PC-3 (cell line): ENCODE measurements around the gene KRT28. TPM values are rescaled to one million over a fixed set of nuclear protein-coding genes. Genes with fewer than 3 reads are reported as not detected.

Experiments
- ATAC-seq: fragments of 200-7000 bp; cut with Tn5 transposase; 2 replicates; pipeline ENCODE4 v1.9.1; 2020; ENCODE audit warnings: mild to moderate bottlenecking, moderate library complexity
- BruUV-seq: library from RNA; stranded (reverse); fragments of 400-500 nt; replicated peaks from 2 replicates; lab custom pipeline; 2021; lab: Mats Ljungman, UMichigan
- CTCF ChIA-PET: fragments of 300-600 bp; sonication (Branson Sonifier 250); formaldehyde crosslinking; loops from one replicate; lab custom pipeline; 2022; ENCODE audit warnings: antibody characterized with exemption; lab: Charles Lee
- POLR2A ChIA-PET: fragments of 300-600 bp; sonication (Branson Sonifier 250); formaldehyde crosslinking; loops from one replicate; lab custom pipeline; 2022; ENCODE audit warnings: antibody characterized with exemption; ENCODE audit not compliant: unreplicated experiment; lab: Charles Lee
- DNase-seq: peaks from one replicate; pipeline ENCODE4 v3.0.0-alpha.2; 2015
- H2AFZ ChIP-seq: fragments of 300-600 bp; sonication (generic); 2 replicates; pipeline ENCODE4 v1.6.0; 2016; ENCODE audit warnings: antibody characterized with exemption, low read length
- H3F3A ChIP-seq: fragments of 300-600 bp; sonication (generic); one replicate; pipeline ENCODE4 v1.6.0; 2017; ENCODE audit warnings: antibody characterized with exemption, low read length, control low read depth, mild to moderate bottlenecking; ENCODE audit not compliant: unreplicated experiment
- H3K27ac ChIP-seq: fragments of 300-600 bp; sonication (generic); 2 replicates; pipeline ENCODE4 v1.5.1; 2016; ENCODE audit warnings: mild to moderate bottlenecking, low read length
- H3K27me3 ChIP-seq: fragments of 300-600 bp; sonication (generic); 2 replicates; pipeline ENCODE4 v1.6.1; 2016; ENCODE audit warnings: low read length, mixed read lengths
- H3K36me3 ChIP-seq: fragments of 300-600 bp; sonication (generic); 2 replicates; pipeline ENCODE4 v1.6.1; 2016; ENCODE audit warnings: low read depth, mixed run types, low read length, mixed read lengths
- H3K4me1 ChIP-seq: fragments of 300-600 bp; sonication (generic); 2 replicates; pipeline ENCODE4 v1.5.1; 2016; ENCODE audit warnings: low read length; ENCODE audit not compliant: insufficient read depth
- H3K4me2 ChIP-seq: fragments of 300-600 bp; sonication (generic); 2 replicates; pipeline ENCODE4 v1.6.0; 2016; ENCODE audit warnings: low read length
- H3K4me3 ChIP-seq: fragments of 300-600 bp; sonication (generic); 2 replicates; pipeline ENCODE4 v1.5.1; 2016; ENCODE audit warnings: mild to moderate bottlenecking, low read length, mixed read lengths
- H3K79me2 ChIP-seq: fragments of 300-600 bp; sonication (generic); 2 replicates; pipeline ENCODE4 v1.6.1; 2017; ENCODE audit warnings: low read length, mixed read lengths
- H3K9ac ChIP-seq: fragments of 300-600 bp; sonication (generic); 2 replicates; pipeline ENCODE4 v1.6.0; 2016; ENCODE audit warnings: mild to moderate bottlenecking, low read length
- H3K9me2 ChIP-seq: fragments of 300-600 bp; sonication (generic); replicated peaks from 2 replicates; pipeline ENCODE4 v1.6.1; 2016; ENCODE audit warnings: mixed run types, low read length, mixed read lengths
- H3K9me3 ChIP-seq: fragments of 300-600 bp; sonication (generic); 2 replicates; pipeline ENCODE4 v1.6.1; 2016; ENCODE audit warnings: low read length, mixed read lengths
- H4K20me1 ChIP-seq: fragments of 300-600 bp; sonication (generic); 2 replicates; pipeline ENCODE4 v1.6.1; 2016; ENCODE audit warnings: low read length, mixed read lengths
- EZH2 ChIP-seq: fragments of 300-600 bp; sonication (generic); IDR thresholded peaks from one replicate; pipeline ENCODE4 v1.6.1; 2017; ENCODE audit warnings: antibody characterized with exemption, mild to moderate bottlenecking, low read length; ENCODE audit not compliant: unreplicated experiment
- EZH2phosphoT487 ChIP-seq: fragments of 300-600 bp; sonication (generic); IDR thresholded peaks from 2 replicates; pipeline ENCODE4 v1.6.1; 2018; ENCODE audit warnings: mild to moderate bottlenecking, antibody characterized with exemption, low read length, borderline replicate concordance
- intact Hi-C: fragments of 100-400 bp; cut with micrococcal nuclease; formaldehyde crosslinking; loops from 2 replicates; pipeline ENCODE4 v1.9.0; 2023
- total RNA-seq: library from RNA; depleted of rRNA; stranded (reverse); fragments of >200 nt; gene quantifications from 2 replicates; pipeline ENCODE4 v1.2.3, GENCODE V29; 2014
- TF ChIP-seq, protein P1 (sequence below): fragments of 300-600 bp; sonication (generic); conservative IDR thresholded peaks from 2 replicates; pipeline ENCODE4 v1.5.1; 2017; ENCODE audit warnings: antibody characterized with exemption, low read depth, mild to moderate bottlenecking, low read length

KRT28 gene
- total RNA-seq, 1 experiment from 2014 or later = not detected

DNA sequence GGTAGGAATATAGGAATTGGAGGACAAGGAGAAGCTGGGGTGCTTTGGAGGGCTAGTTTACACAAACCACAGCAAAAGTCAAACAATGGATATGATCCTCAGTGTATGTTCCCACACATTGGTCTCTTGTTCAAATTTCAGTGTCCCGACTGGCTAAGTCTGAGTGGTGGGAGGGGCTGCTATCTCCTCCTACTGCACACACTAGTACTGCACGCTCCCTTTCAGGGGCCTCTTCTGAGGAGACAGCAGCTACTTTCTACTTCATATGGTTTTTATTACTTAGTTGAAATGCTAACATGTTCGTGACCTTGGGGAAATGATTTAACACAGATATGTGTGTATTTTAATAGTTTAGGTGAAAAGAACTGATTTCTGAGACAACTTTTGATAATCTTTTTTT, 41.5 kb upstream of the KRT28 start:
- H3K4me3 ChIP-seq = no peak overlapping the region
- H3K27ac ChIP-seq = no peak overlapping the region
- no peaks in the 10 kb centered on the region for H3K9me3 ChIP-seq
- ChIA-PET POLR2A (no interaction called here), CTCF (no interaction called here)
- no peaks in the 10 kb centered on the region for H3K4me1 ChIP-seq
- H3K79me2 ChIP-seq = no peaks in the 10 kb centered on the region
- DNase-seq (no peak), ATAC-seq (no peak)
- no peak overlapping the region for H3K9ac ChIP-seq
- TF ChIP-seq EZH2phosphoT487 = no peak
- TF ChIP-seq, protein P1, sequence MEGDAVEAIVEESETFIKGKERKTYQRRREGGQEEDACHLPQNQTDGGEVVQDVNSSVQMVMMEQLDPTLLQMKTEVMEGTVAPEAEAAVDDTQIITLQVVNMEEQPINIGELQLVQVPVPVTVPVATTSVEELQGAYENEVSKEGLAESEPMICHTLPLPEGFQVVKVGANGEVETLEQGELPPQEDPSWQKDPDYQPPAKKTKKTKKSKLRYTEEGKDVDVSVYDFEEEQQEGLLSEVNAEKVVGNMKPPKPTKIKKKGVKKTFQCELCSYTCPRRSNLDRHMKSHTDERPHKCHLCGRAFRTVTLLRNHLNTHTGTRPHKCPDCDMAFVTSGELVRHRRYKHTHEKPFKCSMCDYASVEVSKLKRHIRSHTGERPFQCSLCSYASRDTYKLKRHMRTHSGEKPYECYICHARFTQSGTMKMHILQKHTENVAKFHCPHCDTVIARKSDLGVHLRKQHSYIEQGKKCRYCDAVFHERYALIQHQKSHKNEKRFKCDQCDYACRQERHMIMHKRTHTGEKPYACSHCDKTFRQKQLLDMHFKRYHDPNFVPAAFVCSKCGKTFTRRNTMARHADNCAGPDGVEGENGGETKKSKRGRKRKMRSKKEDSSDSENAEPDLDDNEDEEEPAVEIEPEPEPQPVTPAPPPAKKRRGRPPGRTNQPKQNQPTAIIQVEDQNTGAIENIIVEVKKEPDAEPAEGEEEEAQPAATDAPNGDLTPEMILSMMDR = no peak
- TF ChIP-seq EZH2 = no peak
- H4K20me1 ChIP-seq = no peaks in the 10 kb centered on the region
- H3K9me2 ChIP-seq = no peaks in the 10 kb centered on the region
- H3F3A ChIP-seq = no peaks in the 10 kb centered on the region
- H3K36me3 ChIP-seq = no peaks in the 10 kb centered on the region
- no peak overlapping the region for H3K4me2 ChIP-seq
- H2AFZ ChIP-seq = no peak overlapping the region
- H3K27me3 ChIP-seq = no peaks in the 10 kb centered on the region
- no TSS peak for BruUV-seq
- intact Hi-C loops = no loop called here

DNA sequence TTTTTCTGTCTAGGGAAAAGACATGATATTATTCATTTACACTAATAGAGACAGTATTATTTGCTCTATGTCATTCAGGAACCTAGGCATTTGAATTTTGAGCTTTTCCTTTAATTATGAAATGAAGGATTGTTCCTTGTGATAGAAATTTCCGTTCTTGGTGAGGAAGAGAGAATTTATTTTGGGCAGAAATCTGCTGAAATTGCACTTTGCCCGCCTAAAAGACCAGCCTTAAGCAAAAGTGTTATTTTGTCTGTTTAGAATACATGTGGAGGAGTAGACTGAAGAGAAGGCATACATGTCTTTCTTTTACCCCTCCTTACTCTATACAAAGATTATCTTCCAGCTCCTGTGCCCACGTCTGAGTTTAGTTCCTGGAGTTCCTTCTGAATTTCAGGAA, 39.4 kb upstream of the KRT28 start:
- CTCF ChIA-PET = no interaction called here
- BruUV-seq = no TSS peak
- intact Hi-C loops = no loop called here

DNA sequence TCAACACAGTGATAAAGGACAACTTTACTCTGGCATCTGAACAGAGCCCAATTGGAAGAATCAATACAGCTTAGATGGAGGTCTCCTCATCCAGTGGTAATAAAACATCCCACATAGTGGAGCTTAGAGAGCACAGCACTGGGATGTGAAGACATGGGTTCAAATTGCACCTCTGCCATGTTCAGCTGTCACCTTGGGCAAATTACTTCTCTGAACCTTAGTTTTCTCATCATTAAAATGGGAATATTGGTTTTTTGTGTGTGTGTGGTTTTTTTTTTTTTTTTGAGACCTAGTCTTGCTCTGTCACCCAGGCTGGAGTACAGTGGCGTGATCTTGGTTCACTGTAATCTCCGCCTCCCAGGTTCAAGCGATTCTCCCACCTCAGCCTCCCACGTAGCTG, 36.3 kb upstream of the KRT28 start:
- no peaks in the 10 kb centered on the region for H4K20me1 ChIP-seq
- DNase-seq = no peak
- no peaks in the 10 kb centered on the region for H3K79me2 ChIP-seq
- H3K36me3 ChIP-seq = no peaks in the 10 kb centered on the region
- no peak overlapping the region for H3K9ac ChIP-seq
- no peaks in the 10 kb centered on the region for H3K27me3 ChIP-seq
- POLR2A ChIA-PET = no interaction called here
- no peak overlapping the region for H3K4me3 ChIP-seq
- no peaks in the 10 kb centered on the region for H3F3A ChIP-seq
- TF ChIP-seq, protein P1 = no peak
- TF ChIP-seq EZH2 = no peak
- no peak for TF ChIP-seq EZH2phosphoT487
- H3K9me3 ChIP-seq = no peaks in the 10 kb centered on the region
- H3K4me1 ChIP-seq = no peaks in the 10 kb centered on the region
- no peak overlapping the region for H3K4me2 ChIP-seq
- intact Hi-C loops = no loop called here
- H3K27ac ChIP-seq = no peak overlapping the region
- ATAC-seq = no peak
- H3K9me2 ChIP-seq = no peaks in the 10 kb centered on the region
- CTCF ChIA-PET = no interaction called here
- BruUV-seq = no TSS peak
- no peak overlapping the region for H2AFZ ChIP-seq

More for the DNA sequence above, 39.4 kb upstream of the KRT28 start:
- H3K9me3 ChIP-seq = no peaks in the 10 kb centered on the region
- no peaks in the 10 kb centered on the region for H3K79me2 ChIP-seq
- no peak overlapping the region for H3K4me2 ChIP-seq
- DNase-seq (no peak), ATAC-seq (no peak)
- no peaks in the 10 kb centered on the region for H4K20me1 ChIP-seq
- no peak overlapping the region for H3K9ac ChIP-seq
- TF ChIP-seq, protein P1 = no peak
- TF ChIP-seq EZH2phosphoT487 = no peak
- TF ChIP-seq EZH2 = no peak
- H2AFZ ChIP-seq = no peak overlapping the region
- no peaks in the 10 kb centered on the region for H3K4me1 ChIP-seq
- POLR2A ChIA-PET = no interaction called here
- no peaks in the 10 kb centered on the region for H3K27me3 ChIP-seq
- no peaks in the 10 kb centered on the region for H3F3A ChIP-seq
- H3K27ac ChIP-seq = no peak overlapping the region
- H3K9me2 ChIP-seq = no peaks in the 10 kb centered on the region
- no peaks in the 10 kb centered on the region for H3K36me3 ChIP-seq
- H3K4me3 ChIP-seq = no peak overlapping the region
